H1 (cell line): ENCODE results near the gene CAPN8. TPM values are rescaled to one million over a fixed set of nuclear protein-coding genes. Genes with fewer than 3 reads are reported as not detected.

Experiments
- CTCF ChIA-PET: fragments of 300-600 bp; sonication (Branson Sonifier 250); formaldehyde crosslinking; loops from one replicate; lab custom pipeline; 2021; ENCODE audit not compliant: partially characterized antibody; lab: Charles Lee
- POLR2A ChIA-PET: fragments of 300-600 bp; sonication (Branson Sonifier 250); formaldehyde crosslinking; loops from one replicate; lab custom pipeline; 2021; ENCODE audit warnings: inconsistent platforms; ENCODE audit not compliant: partially characterized antibody; lab: Charles Lee
- DNase-seq, 2 experiments: peaks; one replicate each; pipeline versions ENCODE4 v3.0.0 to v3.0.0-alpha.2; 2010 to 2022; ENCODE audit warnings: low spot score in 2 of 2, low read depth in 1 of 2, mixed read lengths in 1 of 2
- FAIRE-seq: peaks from 2 replicates; lab custom pipeline; 2011; peaks lifted over from hg19 to GRCh38; lab: Jason Lieb, UNC
- H2AFZ ChIP-seq: 2 replicates; pipeline ENCODE4 v1.8.1; 2012; ENCODE audit warnings: low read length, inconsistent platforms
- H2AK5ac ChIP-seq: 2 replicates; pipeline ENCODE4 v1.6.1; 2013; ENCODE audit warnings: low read depth, low read length
- H2BK120ac ChIP-seq: replicated peaks from 2 replicates; pipeline ENCODE3; 2013; ENCODE audit warnings: low read depth, low read length, inconsistent platforms
- H2BK12ac ChIP-seq: 2 replicates; pipeline ENCODE4 v1.6.1; 2013; ENCODE audit warnings: low read depth, low read length
- H2BK15ac ChIP-seq: 2 replicates; pipeline ENCODE4 v1.6.1; 2013; ENCODE audit warnings: low read length
- H2BK20ac ChIP-seq: 2 replicates; pipeline ENCODE4 v1.6.1; 2013; ENCODE audit warnings: low read length
- H2BK5ac ChIP-seq: 2 replicates; pipeline ENCODE4 v1.6.1; 2013; ENCODE audit warnings: low read depth, low read length
- H3K14ac ChIP-seq: 2 replicates; pipeline ENCODE4 v1.6.1; 2013; ENCODE audit warnings: inconsistent platforms; ENCODE audit not compliant: insufficient read length
- H3K18ac ChIP-seq: 2 replicates; pipeline ENCODE4 v1.6.1; 2013; ENCODE audit warnings: low read length; ENCODE audit errors: extremely low read depth
- H3K23ac ChIP-seq: 2 replicates; pipeline ENCODE4 v1.6.1; 2013; ENCODE audit warnings: inconsistent platforms; ENCODE audit not compliant: insufficient read length
- H3K23me2 ChIP-seq: 2 replicates; pipeline ENCODE4 v1.6.1; 2013; ENCODE audit warnings: low read depth, low read length
- H3K27ac ChIP-seq: 2 replicates; pipeline ENCODE4 v1.6.1; 2011; ENCODE audit warnings: low read depth, low read length, inconsistent platforms
- H3K27me3 ChIP-seq, 4 experiments: replicated peaks in 1 of 4; 1 replicate in 1 of 4; 2 replicates in 3 of 4; pipeline versions ENCODE4 v1.6.1 to v1.8.1; 2011 to 2013; ENCODE audit warnings: low read length in 3 of 4, mild to moderate bottlenecking in 3 of 4, inconsistent platforms in 2 of 4, mixed read lengths in 2 of 4, moderate library complexity in 1 of 4; ENCODE audit not compliant: control insufficient read depth in 3 of 4, insufficient read depth in 3 of 4; ENCODE audit errors: extremely low read depth in 1 of 4
- H3K36me3 ChIP-seq, 4 experiments: 2 replicates each; pipeline versions ENCODE4 v1.6.1 to v1.8.1; 2011 to 2013; ENCODE audit warnings: mild to moderate bottlenecking in 4 of 4, low read length in 3 of 4, moderate library complexity in 2 of 4, control low read depth in 1 of 4, inconsistent platforms in 1 of 4; ENCODE audit not compliant: insufficient read depth in 4 of 4, control insufficient read depth in 2 of 4
- H3K4ac ChIP-seq: replicated peaks from 2 replicates; pipeline ENCODE3; 2013; ENCODE audit warnings: low read length, low read depth, mixed read lengths, inconsistent platforms; ENCODE audit not compliant: insufficient read length
- H3K4me1 ChIP-seq, 4 experiments: replicated peaks in 1 of 4; 1 replicate in 1 of 4; 2 replicates in 3 of 4; pipeline versions ENCODE4 v1.6.1 to v1.8.1; 2011 to 2013; ENCODE audit warnings: low read length in 3 of 4, inconsistent platforms in 2 of 4, mixed read lengths in 1 of 4; ENCODE audit not compliant: insufficient read depth in 4 of 4, control insufficient read depth in 3 of 4
- H3K4me2 ChIP-seq, 2 experiments: 2 replicates each; pipeline versions ENCODE4 v1.6.1 to v1.8.1; 2011 to 2013; ENCODE audit warnings: low read depth in 2 of 2, low read length in 2 of 2, control low read depth in 1 of 2, inconsistent platforms in 1 of 2, mild to moderate bottlenecking in 1 of 2; ENCODE audit not compliant: insufficient read depth in 1 of 2
- H3K4me3 ChIP-seq, 4 experiments: fragments of 200-600, 300-600 bp in 1 of 4; sonication (generic), shearing (Covaris generic), sonication (Bioruptor Twin) in 1 of 4; 2 replicates each; pipeline versions ENCODE4 v1.5.1 to v1.8.1; 2011 to 2016; ENCODE audit warnings: low read length in 4 of 4, low read depth in 3 of 4, control low read depth in 2 of 4, inconsistent platforms in 2 of 4, mild to moderate bottlenecking in 2 of 4, mixed read lengths in 1 of 4, moderate library complexity in 1 of 4; ENCODE audit not compliant: insufficient read depth in 2 of 4; ENCODE audit errors: extremely low read depth in 1 of 4
- H3K56ac ChIP-seq: replicated peaks from 2 replicates; pipeline ENCODE3; 2013; ENCODE audit warnings: low read depth, mild to moderate bottlenecking, mixed read lengths, low read length, inconsistent platforms; ENCODE audit not compliant: insufficient read length
- H3K79me1 ChIP-seq: 2 replicates; pipeline ENCODE4 v1.6.1; 2013; ENCODE audit warnings: low read depth, low read length, control low read depth
- H3K79me2 ChIP-seq, 2 experiments: 2 replicates each; pipeline versions ENCODE4 v1.6.1 to v1.8.1; 2012 to 2013; ENCODE audit warnings: low read length in 2 of 2, mild to moderate bottlenecking in 2 of 2, inconsistent platforms in 1 of 2; ENCODE audit not compliant: insufficient read depth in 2 of 2, control insufficient read depth in 1 of 2
- H3K9ac ChIP-seq, 4 experiments: replicated peaks in 1 of 4; 1 replicate in 1 of 4; 2 replicates in 3 of 4; pipeline versions ENCODE4 v1.6.1 to v1.8.1; 2011 to 2013; ENCODE audit warnings: low read depth in 3 of 4, low read length in 3 of 4, control low read depth in 2 of 4, mild to moderate bottlenecking in 2 of 4, moderate library complexity in 2 of 4, inconsistent platforms in 1 of 4; ENCODE audit errors: extremely low read depth in 1 of 4
- H3K9me3 ChIP-seq, 2 experiments: 2 replicates each; pipeline versions ENCODE4 v1.6.1 to v1.8.1; 2012 to 2013; ENCODE audit warnings: mild to moderate bottlenecking in 2 of 2, moderate library complexity in 2 of 2, control low read depth in 1 of 2, inconsistent platforms in 1 of 2, low read depth in 1 of 2, low read length in 1 of 2, mixed read lengths in 1 of 2; ENCODE audit not compliant: insufficient read depth in 2 of 2
- H4K20me1 ChIP-seq, 2 experiments: replicated peaks in 1 of 2; 2 replicates each; pipeline versions ENCODE3 to v1.8.1; 2011 to 2013; ENCODE audit warnings: inconsistent platforms in 2 of 2, low read length in 2 of 2, mild to moderate bottlenecking in 1 of 2; ENCODE audit not compliant: insufficient read depth in 2 of 2, control insufficient read depth in 1 of 2
- H4K5ac ChIP-seq: 2 replicates; pipeline ENCODE4 v1.6.1; 2013; ENCODE audit warnings: low read length, low read depth, mixed read lengths, inconsistent platforms; ENCODE audit not compliant: insufficient read length
- H4K8ac ChIP-seq: 2 replicates; pipeline ENCODE4 v1.8.0; 2013; ENCODE audit warnings: mild to moderate bottlenecking, moderate library complexity, low read length, inconsistent platforms; ENCODE audit not compliant: insufficient read depth; ENCODE audit errors: extremely low read depth
- H4K91ac ChIP-seq: replicated peaks from 2 replicates; pipeline ENCODE3; 2013; ENCODE audit warnings: low read length, mixed read lengths, inconsistent platforms; ENCODE audit not compliant: insufficient read length
- BCL11A ChIP-seq, 2 experiments: IDR thresholded peaks; one replicate each; pipeline ENCODE4 v1.6.1; 2011; ENCODE audit warnings: low read depth in 2 of 2, low read length in 2 of 2, mild to moderate bottlenecking in 2 of 2
- CBX5 ChIP-seq: fragments of 300-800, 300-1000 bp; sonication (generic); IDR thresholded peaks from 2 replicates; pipeline ENCODE4 v1.7.1; 2016; ENCODE audit warnings: antibody characterized with exemption, low read length, low read depth
- CEBPB ChIP-seq: IDR thresholded peaks from 2 replicates; pipeline ENCODE4 v1.6.1; 2012; ENCODE audit warnings: low read depth, low read length
- CHD1 ChIP-seq: IDR thresholded peaks from 2 replicates; pipeline ENCODE4 v1.6.1; 2012; ENCODE audit warnings: low read depth, low read length, improper control_type of control experiment
- CHD2 ChIP-seq: IDR thresholded peaks from 2 replicates; pipeline ENCODE4 v1.6.1; 2012; ENCODE audit warnings: low read length, improper control_type of control experiment
- HDAC2 ChIP-seq, 2 experiments: fragments of 300-600 bp in 1 of 2; sonication (generic) in 1 of 2; IDR thresholded peaks; 2 replicates each; pipeline ENCODE4 v1.6.1; 2011 to 2012; ENCODE audit warnings: low read depth in 2 of 2, low read length in 2 of 2, mild to moderate bottlenecking in 2 of 2, moderate library complexity in 2 of 2, borderline replicate concordance in 1 of 2, inconsistent platforms in 1 of 2
- NRF1 ChIP-seq: IDR thresholded peaks from 2 replicates; pipeline ENCODE4 v1.6.1; 2011; ENCODE audit warnings: mild to moderate bottlenecking, low read depth, low read length, improper control_type of control experiment
- PHF8 ChIP-seq: fragments of 200-600 bp; sonication (generic); conservative IDR thresholded peaks from 2 replicates; pipeline ENCODE4 v1.7.1; 2012; ENCODE audit warnings: low read depth, mild to moderate bottlenecking, inconsistent platforms, low read length, moderate library complexity
- RXRA ChIP-seq: IDR thresholded peaks from 2 replicates; pipeline ENCODE4 v1.6.1; 2011; ENCODE audit warnings: low read depth, mild to moderate bottlenecking, low read length, moderate library complexity; ENCODE audit not compliant: insufficient read depth
- TAF7 ChIP-seq: optimal IDR thresholded peaks from 2 replicates; pipeline ENCODE3; 2011; ENCODE audit warnings: low read depth, mild to moderate bottlenecking, inconsistent platforms, low read length, moderate library complexity, borderline replicate concordance
- TCF12 ChIP-seq: IDR thresholded peaks from 2 replicates; pipeline ENCODE4 v1.6.1; 2011; ENCODE audit warnings: low read depth, mild to moderate bottlenecking, low read length
- WGBS, 2 experiments: shearing (Covaris generic) in 1 of 2; methylation state at CpG; one replicate each; pipeline versions ENCODE4 v1.1.6 to v1.1.7; 2013 to 2015; ENCODE audit warnings: low lambda C conversion rate in 2 of 2, mixed read lengths in 2 of 2, inconsistent platforms in 1 of 2, low coverage in 1 of 2, missing lambda C conversion rate in 1 of 2; ENCODE audit not compliant: insufficient replicate concordance in 2 of 2, insufficient coverage in 1 of 2, insufficient read length in 1 of 2; ENCODE audit errors: extremely low coverage in 1 of 2, missing lambda C conversion rate in 1 of 2; 5-methylcytosine and 5-hydroxymethylcytosine counted together
- polyA plus RNA-seq, 7 experiments: library from polyadenylated mRNA; depleted of rRNA in 3 of 7; stranded (reverse) in 5 of 7; unstranded in 2 of 7; fragments of >200 nt in 5 of 7; fragments of 200-250 nt in 2 of 7; gene quantifications; 1 replicate in 5 of 7; 2 replicates in 1 of 7; 4 replicates in 1 of 7; pipeline versions ENCODE4 v1.2.1 to v1.2.3, GENCODE V29; 2011 to 2013; ENCODE audit warnings: missing spikeins in 2 of 7, mixed read lengths in 2 of 7
- total RNA-seq: library from RNA; stranded (reverse); fragmentation: NEBNext Ultra II Directional; extraction: Animal tissue kit (Norgen Biotek cat#: 25700); gene quantifications from 2 replicates; pipeline ENCODE4 v1.2.1, GENCODE V29; 2021

Gene CAPN8
- total and polyA plus RNA-seq, 2 of the 8 experiments (the other 6 are each of a cell fraction or from before 2014, with no cell fraction given), result 0.20 to 0.26 TPM

DNA sequence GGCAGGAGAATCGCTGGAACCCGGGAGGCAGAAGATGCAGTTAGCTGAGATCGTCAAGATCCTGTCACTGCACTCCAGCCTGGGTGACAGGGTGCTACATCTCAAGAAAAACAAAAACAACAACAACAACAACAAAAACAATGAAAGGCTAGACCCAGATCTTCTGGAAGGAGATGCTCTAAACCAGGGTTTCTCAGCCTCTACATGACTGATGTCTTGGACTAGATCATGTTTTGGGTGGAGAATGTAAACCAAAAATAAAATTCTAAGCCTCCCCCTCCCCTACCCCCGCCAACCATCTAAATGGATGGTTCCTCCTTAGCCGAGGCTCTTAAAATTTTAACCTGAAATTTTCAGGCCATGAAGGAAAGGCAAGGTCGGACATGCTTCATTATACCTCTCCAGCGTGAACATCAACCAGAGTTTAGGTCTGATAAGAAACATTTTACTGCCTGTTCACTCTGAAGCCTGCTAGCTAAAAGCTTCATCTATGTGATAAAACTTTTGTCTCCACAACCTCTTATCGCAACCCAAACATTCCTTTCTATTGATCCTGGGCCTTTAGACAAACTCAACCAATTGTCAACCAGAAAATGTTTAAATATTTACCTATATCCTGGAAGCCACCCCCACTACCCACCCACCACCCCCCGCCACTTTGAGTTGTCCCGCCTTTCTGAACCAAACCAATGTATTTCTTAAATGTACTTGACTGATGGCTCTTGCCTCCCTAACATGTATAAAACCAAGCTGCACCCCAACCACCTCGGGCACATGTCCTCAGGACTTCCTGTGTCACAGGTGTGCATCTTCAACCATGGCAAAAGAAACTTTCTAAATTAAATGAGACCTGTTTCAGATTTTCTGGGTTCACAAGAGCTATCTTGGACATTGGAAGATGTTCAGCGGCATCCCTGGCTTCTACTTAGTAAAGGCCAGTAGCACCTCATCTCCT, 45.0 kb upstream of the CAPN8 start:
- H3K79me1 ChIP-seq, result no peaks in the 10 kb centered on the region
- H3K18ac ChIP-seq, result no peak overlapping the region
- H2BK20ac ChIP-seq, result no peak overlapping the region
- H2BK15ac ChIP-seq, result no peak overlapping the region
- peaks cover 2 to 7% (median 6%) of the 10 kb centered on the region in 4 experiments for H3K4me1 ChIP-seq
- FAIRE-seq, result no peak
- H3K9ac ChIP-seq, result no peak overlapping the region
- H4K5ac ChIP-seq, result no peak overlapping the region
- no peak overlapping the region for H4K8ac ChIP-seq
- H2AFZ ChIP-seq, result no peak overlapping the region
- peaks cover 8% of the 10 kb centered on the region; the same call in 1 of the 2 replicates for H3K23me2 ChIP-seq
- H2BK5ac ChIP-seq, result no peak overlapping the region
- H4K20me1 ChIP-seq, result peaks cover 0 to 2% of the 10 kb centered on the region in 2 experiments
- no peak overlapping the region for H3K27ac ChIP-seq
- no peak overlapping the region for H3K4ac ChIP-seq
- H3K23ac ChIP-seq, result no peak overlapping the region
- H2AK5ac ChIP-seq, result no peak overlapping the region
- H3K4me3 ChIP-seq, result no peak overlapping the region
- no peak overlapping the region for H4K91ac ChIP-seq
- no peak overlapping the region for H3K14ac ChIP-seq
- no peak overlapping the region for H3K56ac ChIP-seq
- peaks cover 0 to 35% (median 24%) of the 10 kb centered on the region in 4 experiments; a peak in 6 of 7 replicates for H3K27me3 ChIP-seq
- POLR2A ChIA-PET, result interaction anchor here (0.5 to 1.5 kb wide), 2 partner anchors 9 to 1019 kb away, joined by 3 read pairs; no protein-coding TSS in a partner anchor
- H3K9me3 ChIP-seq, result no peaks in the 10 kb centered on the region
- CTCF ChIA-PET, result interaction anchor here (0.6 to 5.2 kb wide), 6 partner anchors 12 to 50 kb away, joined by 3 to 50 read pairs (median 4); no protein-coding TSS in a partner anchor
- H3K4me2 ChIP-seq, result no peak overlapping the region
- H3K36me3 ChIP-seq, result no peaks in the 10 kb centered on the region
- DNase-seq, result no peak
- H2BK12ac ChIP-seq, result no peak overlapping the region
- no peak overlapping the region for H2BK120ac ChIP-seq
- WGBS, 2 experiments, result 88% methylated on average over 12 of the region's 12 CpGs; no CpG with 5 or more reads in 1 of the 2 experiments
- no peaks in the 10 kb centered on the region for H3K79me2 ChIP-seq
- TF ChIP-seq CBX5 (no peak), NRF1 (no peak), HDAC2 (IDR thresholded peaks at IDR 0.05; ENCODE audit: borderline replicate concordance in 1 of 2, low read depth in 2 of 2, low read length in 2 of 2) (no peak), BCL11A (IDR thresholded peaks at IDR 0.05; ENCODE audit: low read depth in 2 of 2, low read length in 2 of 2) (no peak), PHF8 (no peak), TCF12 (no peak), RXRA (no peak), TAF7 (no peak), CHD2 (no peak), CEBPB (no peak), CHD1 (no peak)
- TF ChIP-seq, all 59 proteins: peak for 0
